ENCODE measurements around the gene ASPM.
A peak's percentile ranks its signal among the peaks of the same experiment; 100 is the strongest.

The ASPM gene

GRCh38 chr1:197152662-197153061 is 6.2 kb upstream of the ASPM start:
- TF ChIP-seq CTCF (conservative IDR thresholded peaks at IDR 0.05): no peak
- no peak overlapping the region for H3K27ac ChIP-seq

- H3K27ac ChIP-seq: no peak overlapping the region
- TF ChIP-seq CTCF (conservative IDR thresholded peaks at IDR 0.05): no peak
Observed at GRCh38 chr1:197151185-197151584, 4.7 kb upstream of the ASPM start.

- H3K27ac ChIP-seq: no peak overlapping the region
- TF ChIP-seq CTCF (conservative IDR thresholded peaks at IDR 0.05): no peak
Observed at GRCh38 chr1:197150336-197151005, 4.0 kb upstream of the ASPM start.

- no peak for TF ChIP-seq CTCF (conservative IDR thresholded peaks at IDR 0.05)
- H3K27ac ChIP-seq: no peak overlapping the region
Observed at GRCh38 chr1:197149340-197149739, 2.9 kb upstream of the ASPM start.

GRCh38 chr1:197145446-197146024 is 934 bp downstream of the ASPM start:
- peak overlapping the region; percentile 73 for H3K27ac ChIP-seq
- TF ChIP-seq CTCF (conservative IDR thresholded peaks at IDR 0.05): no peak

GRCh38 chr1:197144570-197145325 is 1.7 kb downstream of the ASPM start:
- no peak for TF ChIP-seq CTCF (conservative IDR thresholded peaks at IDR 0.05)

GRCh38 chr1:197143276-197143675 is 3.2 kb downstream of the ASPM start:
- TF ChIP-seq CTCF (conservative IDR thresholded peaks at IDR 0.05): no peak
- H3K27ac ChIP-seq: no peak overlapping the region

More at GRCh38 chr1:197144570-197145325, 1.7 kb downstream of the ASPM start:
- no peak overlapping the region for H3K27ac ChIP-seq

All from VCaP (cell line).